Smooth muscle cell (in vitro differentiated cells): ENCODE results near the gene CBX5. TPM values are rescaled to one million over a fixed set of nuclear protein-coding genes. Genes with fewer than 3 reads are reported as not detected.

Experiments used
- DNase-seq: peaks from one replicate; lab custom pipeline; 2025; ENCODE audit not compliant: unreplicated experiment; lab: John Stamatoyannopoulos, UW
- H2AFZ ChIP-seq: fragments of 200-600 bp; sonication (generic); 2 replicates; pipeline ENCODE4 v1.6.0; 2016; ENCODE audit warnings: antibody characterized with exemption, low read depth, mild to moderate bottlenecking
- H3F3A ChIP-seq: fragments of 200-600 bp; sonication (generic); 2 replicates; pipeline ENCODE4 v1.6.0; 2017; ENCODE audit warnings: antibody characterized with exemption, low read depth
- H3K27ac ChIP-seq: fragments of 200-600 bp; sonication (generic); 2 replicates; pipeline ENCODE4 v1.5.1; 2016; ENCODE audit warnings: low read depth, mild to moderate bottlenecking
- H3K27me3 ChIP-seq: fragments of 200-600 bp; sonication (generic); 2 replicates; pipeline ENCODE4 v1.6.1; 2016; ENCODE audit warnings: low read depth, mild to moderate bottlenecking
- H3K36me3 ChIP-seq: fragments of 200-600 bp; sonication (generic); 2 replicates; pipeline ENCODE4 v1.5.1; 2016; ENCODE audit warnings: low read depth
- H3K4me1 ChIP-seq: fragments of 200-600 bp; sonication (generic); 2 replicates; pipeline ENCODE4 v1.5.1; 2016; ENCODE audit warnings: low read depth
- H3K4me2 ChIP-seq: fragments of 200-600 bp; sonication (generic); 2 replicates; pipeline ENCODE4 v1.6.0; 2016; ENCODE audit warnings: mild to moderate bottlenecking
- H3K4me3 ChIP-seq: fragments of 200-600 bp; sonication (generic); 2 replicates; pipeline ENCODE4 v1.5.1; 2016; ENCODE audit warnings: mild to moderate bottlenecking
- H3K79me2 ChIP-seq: fragments of 200-600 bp; sonication (generic); 2 replicates; pipeline ENCODE4 v1.6.0; 2016; ENCODE audit warnings: low read depth, mild to moderate bottlenecking
- H3K9ac ChIP-seq: fragments of 200-600 bp; sonication (generic); 2 replicates; pipeline ENCODE4 v1.6.0; 2016; ENCODE audit warnings: low read depth
- H3K9me3 ChIP-seq: fragments of 200-600 bp; sonication (generic); replicated peaks from 2 replicates; pipeline ENCODE4 v1.5.1; 2016; ENCODE audit warnings: low read depth
- H4K20me1 ChIP-seq: fragments of 200-600 bp; sonication (generic); 2 replicates; pipeline ENCODE4 v1.6.0; 2016; ENCODE audit warnings: low read depth
- CTCF ChIP-seq: fragments of 200-600 bp; sonication (generic); IDR thresholded peaks from 2 replicates; pipeline ENCODE4 v1.5.1; 2017; ENCODE audit warnings: borderline replicate concordance, mild to moderate bottlenecking, antibody characterized with exemption; ENCODE audit not compliant: insufficient read depth, poor library complexity, severe bottlenecking
- WGBS: methylation state at CpG from one replicate; pipeline ENCODE4 v1.1.7; 2016; ENCODE audit warnings: low lambda C conversion rate; 5-methylcytosine and 5-hydroxymethylcytosine counted together
- polyA plus RNA-seq: library from polyadenylated mRNA; unstranded; fragments of >200 nt; fragmentation: Nextera tagmentation; extraction: Ambion mirVana; gene quantifications from 2 replicates; pipeline ENCODE4 v1.2.1, GENCODE V29; 2016
- total RNA-seq: library from RNA; depleted of rRNA; stranded (reverse); fragments of >200 nt; gene quantifications from 2 replicates; pipeline ENCODE4 v1.2.3, GENCODE V29; 2014

CBX5 gene
- total and polyA plus RNA-seq, 2 experiments from 2014 or later: 26.1 to 67.4 TPM

- no peaks in the 10 kb centered on the region for H3K36me3 ChIP-seq
- no peak overlapping the region for H2AFZ ChIP-seq
- no peaks in the 10 kb centered on the region for H3K9me3 ChIP-seq
- peaks cover 26% of the 10 kb centered on the region for H3K4me1 ChIP-seq
- DNase-seq: no peak
- WGBS: 59% methylated on average over 8 of the region's 8 CpGs
- H3K9ac ChIP-seq: no peak overlapping the region
- H3K27me3 ChIP-seq: no peaks in the 10 kb centered on the region
- H3K4me3 ChIP-seq: no peak overlapping the region
- no peak overlapping the region for H3K27ac ChIP-seq
- TF ChIP-seq CTCF: no peak
- no peaks in the 10 kb centered on the region for H3K79me2 ChIP-seq
- H3F3A ChIP-seq: no peaks in the 10 kb centered on the region
- no peak overlapping the region for H3K4me2 ChIP-seq
- H4K20me1 ChIP-seq: no peaks in the 10 kb centered on the region
These were observed 19.7 kb upstream of the CBX5 start for GRCh38 chr12:54299515-54300224.

- Histone ChIP-seq H4K20me1 (no peaks in the 10 kb centered on the region), H3K9ac (no peak overlapping the region), H3K79me2 (no peaks in the 10 kb centered on the region), H3K4me2 (no peak overlapping the region), H2AFZ (no peak overlapping the region), H3K27ac (no peak overlapping the region), H3K27me3 (no peaks in the 10 kb centered on the region), H3K4me1 (peaks cover 19% of the 10 kb centered on the region), H3K9me3 (no peaks in the 10 kb centered on the region), H3K4me3 (no peak overlapping the region), H3K36me3 (no peaks in the 10 kb centered on the region), H3F3A (no peaks in the 10 kb centered on the region)
- 96% methylated on average over 5 of the region's 5 CpGs for WGBS
- DNase-seq: no peak
- no peak for TF ChIP-seq CTCF
These were observed 19.0 kb upstream of the CBX5 start for GRCh38 chr12:54298904-54299303.

GRCh38 chr12:54296393-54297099 lies 16.6 kb upstream of the CBX5 start:
- no peaks in the 10 kb centered on the region for H3F3A ChIP-seq

More at GRCh38 chr12:54296393-54297099, 16.6 kb upstream of the CBX5 start:
- no peak overlapping the region for H3K4me3 ChIP-seq
- no peak overlapping the region for H3K27ac ChIP-seq
- H3K9me3 ChIP-seq: no peaks in the 10 kb centered on the region
- WGBS: 91% methylated on average over 5 of the region's 5 CpGs
- H2AFZ ChIP-seq: no peak overlapping the region
- H3K4me2 ChIP-seq: no peak overlapping the region
- no peak for TF ChIP-seq CTCF
- no peaks in the 10 kb centered on the region for H3K27me3 ChIP-seq
- H3K79me2 ChIP-seq: no peaks in the 10 kb centered on the region
- no peak overlapping the region for H3K9ac ChIP-seq
- no peak for DNase-seq
- H3K36me3 ChIP-seq: no peaks in the 10 kb centered on the region
- no peaks in the 10 kb centered on the region for H4K20me1 ChIP-seq
- peaks cover 17% of the 10 kb centered on the region for H3K4me1 ChIP-seq
